ENCODE measurements around the gene UPP1. TPM values are rescaled to one million over a fixed set of nuclear protein-coding genes. Genes with fewer than 3 reads are reported as not detected.

Gene UPP1
- polyA plus RNA-seq, 1 donor from 2014 or later: 19.5 TPM

GRCh38 chr7:48045195-48045765, 43.8 kb upstream of the UPP1 start:
- no peaks in the 10 kb centered on the region for H3K9me3 ChIP-seq (ENCODE audit: low read length)
- no peak overlapping the region for H2AFZ ChIP-seq (ENCODE audit: low read depth, low read length)
- no peaks in the 10 kb centered on the region for H3K36me3 ChIP-seq (ENCODE audit: insufficient read depth, low read length)
- no peaks in the 10 kb centered on the region for H4K20me1 ChIP-seq (ENCODE audit: insufficient read depth)
- no peaks in the 10 kb centered on the region for H3F3A ChIP-seq (ENCODE audit: insufficient read depth, low read length, poor library complexity, severe bottlenecking)
- TF ChIP-seq REST (IDR thresholded peaks at IDR 0.05; ENCODE audit: borderline replicate concordance): no peak
- no peak for TF ChIP-seq MXI1 (conservative IDR thresholded peaks at IDR 0.05; ENCODE audit: poor library complexity, severe bottlenecking)
- no peak for TF ChIP-seq CTCF (IDR thresholded peaks at IDR 0.05; ENCODE audit: poor library complexity, severe bottlenecking)
- TF ChIP-seq EP300 (conservative IDR thresholded peaks at IDR 0.05; ENCODE audit: poor library complexity, severe bottlenecking): no peak
- TF ChIP-seq RAD21 (conservative IDR thresholded peaks at IDR 0.05): no peak
- no peak for TF ChIP-seq TAF1 (IDR thresholded peaks at IDR 0.05; ENCODE audit: low read depth)
- no peak for TF ChIP-seq POLR2AphosphoS5 (IDR thresholded peaks at IDR 0.05)
- no peak for TF ChIP-seq EZH2 (IDR thresholded peaks at IDR 0.05; ENCODE audit: borderline replicate concordance, insufficient read depth, low read length, poor library complexity, severe bottlenecking)
- no peak for TF ChIP-seq SMC3 (conservative IDR thresholded peaks at IDR 0.05; ENCODE audit: poor library complexity)
- H3K27ac ChIP-seq (ENCODE audit: low read length): no peak overlapping the region
- no peak overlapping the region for H3K4me2 ChIP-seq (ENCODE audit: low read length)
- H3K27me3 ChIP-seq (ENCODE audit: insufficient read depth, low read depth, low read length): no peaks in the 10 kb centered on the region
- no peaks in the 10 kb centered on the region for H3K9me2 ChIP-seq (ENCODE audit: insufficient read depth, low read length)
- no peaks in the 10 kb centered on the region for H3K79me2 ChIP-seq (replicated peaks; ENCODE audit: insufficient read depth, low read length)
- no peak overlapping the region for H3K4me3 ChIP-seq (ENCODE audit: low read length)
- no peak overlapping the region for H3K9ac ChIP-seq (ENCODE audit: low read length)

GRCh38 chr7:48046458-48046857, 42.6 kb upstream of the UPP1 start:
- Histone ChIP-seq H3K4me2 (ENCODE audit: low read length) (no peak overlapping the region), H3K27ac (ENCODE audit: low read length) (no peak overlapping the region), H4K20me1 (ENCODE audit: insufficient read depth) (no peaks in the 10 kb centered on the region), H3K79me2 (replicated peaks; ENCODE audit: insufficient read depth, low read length) (no peaks in the 10 kb centered on the region), H3K9me2 (ENCODE audit: insufficient read depth, low read length) (no peaks in the 10 kb centered on the region), H3K36me3 (ENCODE audit: insufficient read depth, low read length) (no peaks in the 10 kb centered on the region), H3K9ac (ENCODE audit: low read length) (no peak overlapping the region), H3K9me3 (ENCODE audit: low read length) (no peaks in the 10 kb centered on the region), H2AFZ (ENCODE audit: low read depth, low read length) (no peak overlapping the region), H3K27me3 (ENCODE audit: insufficient read depth, low read depth, low read length) (no peaks in the 10 kb centered on the region), H3K4me3 (ENCODE audit: low read length) (no peak overlapping the region), H3F3A (ENCODE audit: insufficient read depth, low read length, poor library complexity, severe bottlenecking) (no peaks in the 10 kb centered on the region)
- TF ChIP-seq TAF1 (IDR thresholded peaks at IDR 0.05; ENCODE audit: low read depth) (no peak), RAD21 (conservative IDR thresholded peaks at IDR 0.05) (no peak), CTCF (IDR thresholded peaks at IDR 0.05; ENCODE audit: poor library complexity, severe bottlenecking) (no peak), POLR2AphosphoS5 (IDR thresholded peaks at IDR 0.05) (no peak)
